A549 (cell line): ENCODE data around the gene SMARCA4. TPM values are rescaled to one million over a fixed set of nuclear protein-coding genes. Genes with fewer than 3 reads are reported as not detected.

Source experiments
- ATAC-seq, 2 experiments: fragments of 200-7000 bp in 1 of 2; fragments of >200 bp in 1 of 2; cut with Nextera tagmentation in 1 of 2; cut with Tn5 transposase in 1 of 2; 3 replicates each; pipeline versions ENCODE4 v1.8.0 to v1.9.1; 2018 to 2020; ENCODE audit warnings: mild to moderate bottlenecking in 1 of 2, moderate library complexity in 1 of 2
- CTCF ChIA-PET: fragments of 300-600 bp; sonication (Branson Sonifier 250); formaldehyde crosslinking; extraction: SDS; loops from one replicate; lab custom pipeline; 2021; ENCODE audit warnings: antibody characterized with exemption, inconsistent platforms; lab: Yijun Ruan, JAX
- POLR2A ChIA-PET: fragments of 350-600 bp; formaldehyde crosslinking; extraction: SDS; loops from one replicate; lab custom pipeline; 2021; ENCODE audit warnings: antibody characterized with exemption, inconsistent platforms; lab: Yijun Ruan, JAX
- DNase-seq, 2 experiments: peaks; one replicate each; pipeline versions ENCODE4 v3.0.0 to v3.0.0-alpha.2; 2011 to 2016; ENCODE audit warnings: low read depth in 1 of 2, low spot score in 1 of 2
- FAIRE-seq: peaks from 2 replicates; lab custom pipeline; 2011; peaks lifted over from hg19 to GRCh38; lab: Jason Lieb, UNC
- H3K27ac ChIP-seq, 2 experiments: fragments of >200 bp; sonication (Bioruptor Twin); formaldehyde crosslinking; 3 replicates each; pipeline ENCODE4 v1.5.1; 2016 to 2017
- H3K4me1 ChIP-seq: fragments of >200 bp; sonication (Bioruptor Twin); formaldehyde crosslinking; 3 replicates; pipeline ENCODE4 v1.6.1; 2016
- H3K4me2 ChIP-seq: fragments of >200 bp; sonication (Bioruptor Twin); formaldehyde crosslinking; 3 replicates; pipeline ENCODE4 v1.6.1; 2016
- H3K4me3 ChIP-seq: fragments of >200 bp; sonication (Bioruptor Twin); formaldehyde crosslinking; 3 replicates; pipeline ENCODE4 v1.5.1; 2016
- H3K9me3 ChIP-seq: fragments of >200 bp; sonication (Bioruptor Twin); formaldehyde crosslinking; 3 replicates; pipeline ENCODE4 v1.6.1; 2016
- CHD4 ChIP-seq: fragments of 200-600 bp; sonication (generic); IDR thresholded peaks from 2 replicates; pipeline ENCODE4 v1.6.1; 2016; ENCODE audit warnings: antibody characterized with exemption, mild to moderate bottlenecking, borderline replicate concordance
- ESRRA ChIP-seq: fragments of 150-350 bp; IDR thresholded peaks from 2 replicates; pipeline ENCODE4 v1.6.1; 2014; ENCODE audit warnings: mild to moderate bottlenecking, low read length, borderline replicate concordance
- FOSB ChIP-seq: fragments of 250-450 bp; sonication (Bioruptor Pico); IDR thresholded peaks from 2 replicates; pipeline ENCODE4 v1.5.0; 2020; ENCODE audit warnings: mild to moderate bottlenecking, moderate library complexity
- FOSL2 ChIP-seq, 2 experiments: fragments of 450-650 bp in 1 of 2; fragments of >200 bp in 1 of 2; sonication (Bioruptor Twin) in 1 of 2; formaldehyde crosslinking; IDR thresholded peaks; 2 replicates each; pipeline versions ENCODE4 v1.5.0 to v1.6.1; 2016 to 2020; ENCODE audit warnings: mild to moderate bottlenecking in 1 of 2, moderate library complexity in 1 of 2
- HDAC2 ChIP-seq: fragments of 200-600 bp; sonication (generic); IDR thresholded peaks from 2 replicates; pipeline ENCODE4 v1.6.1; 2016
- HEYL ChIP-seq: fragments of 250-450 bp; sonication (Bioruptor Pico); IDR thresholded peaks from 2 replicates; pipeline ENCODE4 v1.8.0; 2021; ENCODE audit warnings: mild to moderate bottlenecking, moderate library complexity
- HOXA7 ChIP-seq: fragments of 250-450 bp; sonication (Bioruptor Pico); IDR thresholded peaks from 2 replicates; pipeline ENCODE4 v1.5.0; 2020; ENCODE audit warnings: mild to moderate bottlenecking, moderate library complexity
- JUNB ChIP-seq: fragments of >200 bp; sonication (Bioruptor Twin); formaldehyde crosslinking; IDR thresholded peaks from 2 replicates; pipeline ENCODE4 v1.6.1; 2016
- KDM1A ChIP-seq: fragments of 200-600 bp; sonication (generic); IDR thresholded peaks from 2 replicates; pipeline ENCODE4 v1.6.1; 2016; ENCODE audit warnings: low read depth, mild to moderate bottlenecking
- MAFK ChIP-seq: fragments of 450-650 bp; IDR thresholded peaks from 2 replicates; pipeline ENCODE4 v1.6.1; 2014; ENCODE audit not compliant: partially characterized antibody
- MAX ChIP-seq: IDR thresholded peaks from 2 replicates; pipeline ENCODE4 v1.6.1; 2012
- NR3C1 ChIP-seq: fragments of >200 bp; sonication (Bioruptor Twin); formaldehyde crosslinking; IDR thresholded peaks from 3 replicates; pipeline ENCODE4 v1.6.1; 2017
- PBX3 ChIP-seq: IDR thresholded peaks from 2 replicates; pipeline ENCODE4 v1.6.1; 2012
- POLR2A ChIP-seq: IDR thresholded peaks from 2 replicates; pipeline ENCODE4 v1.6.1; 2012; ENCODE audit warnings: mild to moderate bottlenecking, low read length
- REST ChIP-seq: fragments of 200-600 bp; sonication (generic); IDR thresholded peaks from 2 replicates; pipeline ENCODE4 v1.6.1; 2016; ENCODE audit warnings: antibody characterized with exemption, mild to moderate bottlenecking, moderate library complexity
- RFX5 ChIP-seq: fragments of 450-650 bp; IDR thresholded peaks from 2 replicates; pipeline ENCODE4 v1.7.1; 2014; ENCODE audit warnings: antibody characterized with exemption, mild to moderate bottlenecking, moderate library complexity
- ZNF302 ChIP-seq: fragments of 250-450 bp; sonication (Bioruptor Pico); IDR thresholded peaks from 2 replicates; pipeline ENCODE4 v1.9.0; 2021; ENCODE audit warnings: inconsistent platforms, mild to moderate bottlenecking, moderate library complexity
- WGBS: methylation state at CpG from one replicate; pipeline ENCODE4 v1.1.6; 2017; ENCODE audit errors: missing lambda C conversion rate; 5-methylcytosine and 5-hydroxymethylcytosine counted together
- polyA plus RNA-seq, 4 experiments: library from polyadenylated mRNA; depleted of rRNA in 3 of 4; stranded (reverse); fragments of >200 nt; fragmentation: RNase III in 1 of 4; extraction: RNeasy Plus Mini Kit Qiagen cat#74134 plus additional on column Dnase treatment in 1 of 4; gene quantifications; 2 replicates in 3 of 4; 3 replicates in 1 of 4; pipeline ENCODE4 v1.2.3, GENCODE V29; 2011 to 2017
- TF ChIP-seq, protein P1 (sequence below): fragments of >200 bp; sonication (Bioruptor Twin); formaldehyde crosslinking; IDR thresholded peaks from 2 replicates; pipeline ENCODE4 v1.6.1; 2016
- TF ChIP-seq, protein P2 (sequence below): fragments of 150-350 bp; IDR thresholded peaks from 2 replicates; pipeline ENCODE4 v1.6.1; 2014; ENCODE audit warnings: low read depth, mild to moderate bottlenecking, low read length
- TF ChIP-seq, protein P3 (sequence below): fragments of >200 bp; sonication (Bioruptor Twin); formaldehyde crosslinking; IDR thresholded peaks from 3 replicates; pipeline ENCODE4 v1.6.1; 2016

SMARCA4 gene
- polyA plus RNA-seq, 2 of the 4 experiments (the other 2 are of a cell fraction): 8.1 to 11.9 TPM

DNA sequence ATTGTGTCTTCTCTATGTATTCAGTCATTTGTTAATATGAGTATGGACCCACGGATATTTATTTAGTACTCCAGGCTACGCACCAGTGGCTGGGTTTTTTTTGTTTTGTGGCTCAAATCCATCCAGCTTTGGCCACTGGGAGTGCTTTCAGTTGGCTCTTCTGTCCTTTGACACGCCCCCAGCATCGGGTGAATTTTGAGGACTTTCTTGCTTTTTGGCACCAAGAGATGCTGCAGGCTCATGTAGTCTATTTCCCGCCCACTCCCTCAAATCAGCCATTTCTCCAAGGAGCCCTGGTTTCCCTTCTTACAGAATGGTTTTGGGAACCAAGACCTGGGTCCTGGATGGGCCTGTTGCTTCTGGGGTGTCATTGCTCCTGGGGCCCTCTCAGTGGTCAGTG is 55.8 kb downstream of the SMARCA4 start:
- 87% methylated on average over 5 of the region's 5 CpGs for WGBS
- no peak for FAIRE-seq
- ChIA-PET POLR2A (no interaction called here), CTCF (interaction anchor here (0.6 to 1.3 kb wide), 2 partner anchors 19 to 224 kb away, joined by 3 to 4 read pairs; no protein-coding TSS in a partner anchor)
- no peak for ATAC-seq
- no peaks in the 10 kb centered on the region for H3K9me3 ChIP-seq
- no peak overlapping the region for H3K4me3 ChIP-seq
- TF ChIP-seq HOXA7 (CRISPR knock-in tag) (no peak), RFX5 (no peak), ZNF302 (CRISPR knock-in tag) (no peak), PBX3 (no peak), FOSB (CRISPR knock-in tag) (no peak), REST (no peak), NR3C1 (no peak), MAFK (no peak)
- TF ChIP-seq, protein P1, sequence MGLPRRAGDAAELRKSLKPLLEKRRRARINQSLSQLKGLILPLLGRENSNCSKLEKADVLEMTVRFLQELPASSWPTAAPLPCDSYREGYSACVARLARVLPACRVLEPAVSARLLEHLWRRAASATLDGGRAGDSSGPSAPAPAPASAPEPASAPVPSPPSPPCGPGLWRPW: no peak
- H3K4me1 ChIP-seq: no peaks in the 10 kb centered on the region
- no peak overlapping the region for H3K27ac ChIP-seq
- no peak overlapping the region for H3K4me2 ChIP-seq
- no peak for DNase-seq

DNA sequence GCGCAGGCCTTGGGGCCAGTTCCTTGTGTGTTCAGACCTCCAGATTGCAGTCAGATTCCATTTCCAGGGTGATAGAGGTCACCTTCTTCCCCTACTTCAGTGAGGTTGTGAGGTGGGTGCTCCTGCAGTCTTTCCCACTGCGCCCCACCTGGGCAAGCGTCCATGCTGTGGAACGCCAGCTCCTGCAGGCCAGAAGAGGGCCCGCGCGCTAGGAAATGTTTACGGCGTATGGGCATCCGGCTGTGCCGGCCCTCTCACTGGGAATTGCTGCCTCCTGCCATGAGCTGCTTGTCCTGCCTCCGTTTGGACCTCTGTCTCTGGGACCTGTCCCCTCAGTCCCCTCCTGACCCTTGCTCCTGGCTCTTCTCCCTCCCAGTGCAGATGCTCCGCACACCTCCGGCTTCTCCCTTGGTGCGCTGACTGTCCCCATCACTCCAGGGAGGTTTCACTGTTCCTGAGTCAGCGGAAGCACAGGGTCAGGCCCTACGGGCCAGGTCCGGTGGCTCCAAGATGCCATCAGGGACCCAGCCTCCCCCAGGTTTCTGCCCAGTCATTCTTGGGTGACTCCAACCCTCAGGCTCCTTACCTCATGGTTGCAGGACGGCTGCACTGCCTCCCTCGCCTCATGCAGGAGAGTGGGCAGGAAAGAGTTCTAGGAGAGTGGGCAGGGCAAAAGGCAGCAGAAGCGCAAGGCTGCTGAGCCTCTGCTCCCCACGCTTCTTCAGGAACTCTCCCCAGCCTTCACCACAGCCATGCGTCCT is 56.6 kb downstream of the SMARCA4 start:
- no peak for DNase-seq
- TF ChIP-seq FOSL2 (IDR thresholded peaks at IDR 0.05) (no peak), FOSL2 (CRISPR knock-in tag; IDR thresholded peaks at IDR 0.05) (no peak), PBX3 (no peak), CHD4 (no peak)
- TF ChIP-seq, protein P2, sequence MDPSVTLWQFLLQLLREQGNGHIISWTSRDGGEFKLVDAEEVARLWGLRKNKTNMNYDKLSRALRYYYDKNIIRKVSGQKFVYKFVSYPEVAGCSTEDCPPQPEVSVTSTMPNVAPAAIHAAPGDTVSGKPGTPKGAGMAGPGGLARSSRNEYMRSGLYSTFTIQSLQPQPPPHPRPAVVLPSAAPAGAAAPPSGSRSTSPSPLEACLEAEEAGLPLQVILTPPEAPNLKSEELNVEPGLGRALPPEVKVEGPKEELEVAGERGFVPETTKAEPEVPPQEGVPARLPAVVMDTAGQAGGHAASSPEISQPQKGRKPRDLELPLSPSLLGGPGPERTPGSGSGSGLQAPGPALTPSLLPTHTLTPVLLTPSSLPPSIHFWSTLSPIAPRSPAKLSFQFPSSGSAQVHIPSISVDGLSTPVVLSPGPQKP: no peak
- no peak overlapping the region for H3K4me2 ChIP-seq
- no peak for ATAC-seq
- WGBS: 96% methylated on average over 17 of the region's 23 CpGs
- CTCF ChIA-PET: no interaction called here
- no peak for FAIRE-seq
- no peak overlapping the region for H3K27ac ChIP-seq
- no peaks in the 10 kb centered on the region for H3K9me3 ChIP-seq
- POLR2A ChIA-PET: no interaction called here
- H3K4me3 ChIP-seq: no peak overlapping the region
- H3K4me1 ChIP-seq: no peaks in the 10 kb centered on the region

DNA sequence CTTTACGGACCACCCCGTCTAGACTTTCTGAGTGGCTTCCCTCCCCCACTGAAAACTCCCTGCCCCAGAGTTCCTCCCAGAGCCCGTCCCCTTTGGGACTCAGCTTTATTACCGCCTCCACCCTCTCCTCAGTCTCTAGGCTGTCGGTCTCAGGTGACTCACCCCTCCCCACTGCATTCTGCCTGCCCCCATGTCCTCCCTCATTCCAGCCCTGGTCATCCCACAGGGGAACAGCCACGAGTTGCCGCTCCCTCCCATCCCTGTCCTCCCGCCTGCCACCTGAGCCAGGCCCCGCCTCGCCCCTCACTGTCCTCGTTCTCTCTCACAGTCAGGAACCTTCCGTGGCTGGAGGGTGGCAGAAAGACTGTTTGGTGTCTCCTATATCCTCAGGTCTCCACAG is 57.3 kb downstream of the SMARCA4 start:
- no peak for DNase-seq
- 94% methylated on average over 7 of the region's 12 CpGs for WGBS
- H3K4me3 ChIP-seq: no peak overlapping the region
- no peak for ATAC-seq
- H3K9me3 ChIP-seq: no peaks in the 10 kb centered on the region
- no peak overlapping the region for H3K27ac ChIP-seq
- CTCF ChIA-PET: no interaction called here
- no peak overlapping the region for H3K4me2 ChIP-seq
- no peaks in the 10 kb centered on the region for H3K4me1 ChIP-seq
- FAIRE-seq: no peak
- POLR2A ChIA-PET: no interaction called here
- TF ChIP-seq KDM1A: no peak
- TF ChIP-seq HEYL (CRISPR knock-in tag): no peak
- TF ChIP-seq ESRRA: no peak
- no peak for TF ChIP-seq MAX
- TF ChIP-seq POLR2A: no peak
- TF ChIP-seq HDAC2: no peak
- TF ChIP-seq REST: no peak
- TF ChIP-seq, protein P3, sequence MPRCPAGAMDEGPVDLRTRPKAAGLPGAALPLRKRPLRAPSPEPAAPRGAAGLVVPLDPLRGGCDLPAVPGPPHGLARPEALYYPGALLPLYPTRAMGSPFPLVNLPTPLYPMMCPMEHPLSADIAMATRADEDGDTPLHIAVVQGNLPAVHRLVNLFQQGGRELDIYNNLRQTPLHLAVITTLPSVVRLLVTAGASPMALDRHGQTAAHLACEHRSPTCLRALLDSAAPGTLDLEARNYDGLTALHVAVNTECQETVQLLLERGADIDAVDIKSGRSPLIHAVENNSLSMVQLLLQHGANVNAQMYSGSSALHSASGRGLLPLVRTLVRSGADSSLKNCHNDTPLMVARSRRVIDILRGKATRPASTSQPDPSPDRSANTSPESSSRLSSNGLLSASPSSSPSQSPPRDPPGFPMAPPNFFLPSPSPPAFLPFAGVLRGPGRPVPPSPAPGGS: no peak
- no peak for TF ChIP-seq JUNB
